H1 (cell line): Measurements from ENCODE around the gene LRP8. TPM values are rescaled to one million over a fixed set of nuclear protein-coding genes. Genes with fewer than 3 reads are reported as not detected.
A peak's percentile ranks its signal among the peaks of the same experiment; 100 is the strongest.

Source experiments
- CTCF ChIA-PET: fragments of 300-600 bp; sonication (Branson Sonifier 250); formaldehyde crosslinking; loops from one replicate; lab custom pipeline; 2021; ENCODE audit not compliant: partially characterized antibody; lab: Charles Lee
- POLR2A ChIA-PET: fragments of 300-600 bp; sonication (Branson Sonifier 250); formaldehyde crosslinking; loops from one replicate; lab custom pipeline; 2021; ENCODE audit warnings: inconsistent platforms; ENCODE audit not compliant: partially characterized antibody; lab: Charles Lee
- DNase-seq, 2 experiments: peaks; one replicate each; pipeline versions ENCODE4 v3.0.0 to v3.0.0-alpha.2; 2010 to 2022; ENCODE audit warnings: low spot score in 2 of 2, low read depth in 1 of 2, mixed read lengths in 1 of 2
- FAIRE-seq: peaks from 2 replicates; lab custom pipeline; 2011; peaks lifted over from hg19 to GRCh38; lab: Jason Lieb, UNC
- H2AFZ ChIP-seq: 2 replicates; pipeline ENCODE4 v1.8.1; 2012; ENCODE audit warnings: low read length, inconsistent platforms
- H2AK5ac ChIP-seq: 2 replicates; pipeline ENCODE4 v1.6.1; 2013; ENCODE audit warnings: low read depth, low read length
- H2BK120ac ChIP-seq: replicated peaks from 2 replicates; pipeline ENCODE3; 2013; ENCODE audit warnings: low read depth, low read length, inconsistent platforms
- H2BK12ac ChIP-seq: 2 replicates; pipeline ENCODE4 v1.6.1; 2013; ENCODE audit warnings: low read depth, low read length
- H2BK15ac ChIP-seq: 2 replicates; pipeline ENCODE4 v1.6.1; 2013; ENCODE audit warnings: low read length
- H2BK20ac ChIP-seq: 2 replicates; pipeline ENCODE4 v1.6.1; 2013; ENCODE audit warnings: low read length
- H2BK5ac ChIP-seq: 2 replicates; pipeline ENCODE4 v1.6.1; 2013; ENCODE audit warnings: low read depth, low read length
- H3K14ac ChIP-seq: 2 replicates; pipeline ENCODE4 v1.6.1; 2013; ENCODE audit warnings: inconsistent platforms; ENCODE audit not compliant: insufficient read length
- H3K18ac ChIP-seq: 2 replicates; pipeline ENCODE4 v1.6.1; 2013; ENCODE audit warnings: low read length; ENCODE audit errors: extremely low read depth
- H3K23ac ChIP-seq: 2 replicates; pipeline ENCODE4 v1.6.1; 2013; ENCODE audit warnings: inconsistent platforms; ENCODE audit not compliant: insufficient read length
- H3K23me2 ChIP-seq: 2 replicates; pipeline ENCODE4 v1.6.1; 2013; ENCODE audit warnings: low read depth, low read length
- H3K27ac ChIP-seq: 2 replicates; pipeline ENCODE4 v1.6.1; 2011; ENCODE audit warnings: low read depth, low read length, inconsistent platforms
- H3K27me3 ChIP-seq, 4 experiments: replicated peaks in 1 of 4; 1 replicate in 1 of 4; 2 replicates in 3 of 4; pipeline versions ENCODE4 v1.6.1 to v1.8.1; 2011 to 2013; ENCODE audit warnings: low read length in 3 of 4, mild to moderate bottlenecking in 3 of 4, inconsistent platforms in 2 of 4, mixed read lengths in 2 of 4, moderate library complexity in 1 of 4; ENCODE audit not compliant: control insufficient read depth in 3 of 4, insufficient read depth in 3 of 4; ENCODE audit errors: extremely low read depth in 1 of 4
- H3K36me3 ChIP-seq, 4 experiments: 2 replicates each; pipeline versions ENCODE4 v1.6.1 to v1.8.1; 2011 to 2013; ENCODE audit warnings: mild to moderate bottlenecking in 4 of 4, low read length in 3 of 4, moderate library complexity in 2 of 4, control low read depth in 1 of 4, inconsistent platforms in 1 of 4; ENCODE audit not compliant: insufficient read depth in 4 of 4, control insufficient read depth in 2 of 4
- H3K4ac ChIP-seq: replicated peaks from 2 replicates; pipeline ENCODE3; 2013; ENCODE audit warnings: low read length, low read depth, mixed read lengths, inconsistent platforms; ENCODE audit not compliant: insufficient read length
- H3K4me1 ChIP-seq, 4 experiments: replicated peaks in 1 of 4; 1 replicate in 1 of 4; 2 replicates in 3 of 4; pipeline versions ENCODE4 v1.6.1 to v1.8.1; 2011 to 2013; ENCODE audit warnings: low read length in 3 of 4, inconsistent platforms in 2 of 4, mixed read lengths in 1 of 4; ENCODE audit not compliant: insufficient read depth in 4 of 4, control insufficient read depth in 3 of 4
- H3K4me2 ChIP-seq, 2 experiments: 2 replicates each; pipeline versions ENCODE4 v1.6.1 to v1.8.1; 2011 to 2013; ENCODE audit warnings: low read depth in 2 of 2, low read length in 2 of 2, control low read depth in 1 of 2, inconsistent platforms in 1 of 2, mild to moderate bottlenecking in 1 of 2; ENCODE audit not compliant: insufficient read depth in 1 of 2
- H3K4me3 ChIP-seq, 4 experiments: fragments of 200-600, 300-600 bp in 1 of 4; sonication (generic), shearing (Covaris generic), sonication (Bioruptor Twin) in 1 of 4; 2 replicates each; pipeline versions ENCODE4 v1.5.1 to v1.8.1; 2011 to 2016; ENCODE audit warnings: low read length in 4 of 4, low read depth in 3 of 4, control low read depth in 2 of 4, inconsistent platforms in 2 of 4, mild to moderate bottlenecking in 2 of 4, mixed read lengths in 1 of 4, moderate library complexity in 1 of 4; ENCODE audit not compliant: insufficient read depth in 2 of 4; ENCODE audit errors: extremely low read depth in 1 of 4
- H3K56ac ChIP-seq: replicated peaks from 2 replicates; pipeline ENCODE3; 2013; ENCODE audit warnings: low read depth, mild to moderate bottlenecking, mixed read lengths, low read length, inconsistent platforms; ENCODE audit not compliant: insufficient read length
- H3K79me1 ChIP-seq: 2 replicates; pipeline ENCODE4 v1.6.1; 2013; ENCODE audit warnings: low read depth, low read length, control low read depth
- H3K79me2 ChIP-seq, 2 experiments: 2 replicates each; pipeline versions ENCODE4 v1.6.1 to v1.8.1; 2012 to 2013; ENCODE audit warnings: low read length in 2 of 2, mild to moderate bottlenecking in 2 of 2, inconsistent platforms in 1 of 2; ENCODE audit not compliant: insufficient read depth in 2 of 2, control insufficient read depth in 1 of 2
- H3K9ac ChIP-seq, 4 experiments: replicated peaks in 1 of 4; 1 replicate in 1 of 4; 2 replicates in 3 of 4; pipeline versions ENCODE4 v1.6.1 to v1.8.1; 2011 to 2013; ENCODE audit warnings: low read depth in 3 of 4, low read length in 3 of 4, control low read depth in 2 of 4, mild to moderate bottlenecking in 2 of 4, moderate library complexity in 2 of 4, inconsistent platforms in 1 of 4; ENCODE audit errors: extremely low read depth in 1 of 4
- H3K9me3 ChIP-seq, 2 experiments: 2 replicates each; pipeline versions ENCODE4 v1.6.1 to v1.8.1; 2012 to 2013; ENCODE audit warnings: mild to moderate bottlenecking in 2 of 2, moderate library complexity in 2 of 2, control low read depth in 1 of 2, inconsistent platforms in 1 of 2, low read depth in 1 of 2, low read length in 1 of 2, mixed read lengths in 1 of 2; ENCODE audit not compliant: insufficient read depth in 2 of 2
- H4K20me1 ChIP-seq, 2 experiments: replicated peaks in 1 of 2; 2 replicates each; pipeline versions ENCODE3 to v1.8.1; 2011 to 2013; ENCODE audit warnings: inconsistent platforms in 2 of 2, low read length in 2 of 2, mild to moderate bottlenecking in 1 of 2; ENCODE audit not compliant: insufficient read depth in 2 of 2, control insufficient read depth in 1 of 2
- H4K5ac ChIP-seq: 2 replicates; pipeline ENCODE4 v1.6.1; 2013; ENCODE audit warnings: low read length, low read depth, mixed read lengths, inconsistent platforms; ENCODE audit not compliant: insufficient read length
- H4K8ac ChIP-seq: 2 replicates; pipeline ENCODE4 v1.8.0; 2013; ENCODE audit warnings: mild to moderate bottlenecking, moderate library complexity, low read length, inconsistent platforms; ENCODE audit not compliant: insufficient read depth; ENCODE audit errors: extremely low read depth
- H4K91ac ChIP-seq: replicated peaks from 2 replicates; pipeline ENCODE3; 2013; ENCODE audit warnings: low read length, mixed read lengths, inconsistent platforms; ENCODE audit not compliant: insufficient read length
- CBX5 ChIP-seq: fragments of 300-800, 300-1000 bp; sonication (generic); IDR thresholded peaks from 2 replicates; pipeline ENCODE4 v1.7.1; 2016; ENCODE audit warnings: antibody characterized with exemption, low read length, low read depth
- CHD2 ChIP-seq: IDR thresholded peaks from 2 replicates; pipeline ENCODE4 v1.6.1; 2012; ENCODE audit warnings: low read length, improper control_type of control experiment
- KDM5A ChIP-seq: fragments of 200-600 bp; IDR thresholded peaks from 2 replicates; pipeline ENCODE4 v1.7.1; 2012; ENCODE audit warnings: mild to moderate bottlenecking, low read length, inconsistent platforms, mixed read lengths
- NANOG ChIP-seq: IDR thresholded peaks from 2 replicates; pipeline ENCODE4 v1.6.1; 2011; ENCODE audit warnings: low read length, low read depth, mild to moderate bottlenecking, inconsistent platforms; ENCODE audit not compliant: insufficient read depth, poor library complexity, severe bottlenecking
- SUZ12 ChIP-seq: fragments of 200-600 bp; sonication (generic); IDR thresholded peaks from 2 replicates; pipeline ENCODE4 v1.6.1; 2012; ENCODE audit warnings: mild to moderate bottlenecking, inconsistent platforms, low read length, moderate library complexity, mixed read lengths
- WGBS, 2 experiments: shearing (Covaris generic) in 1 of 2; methylation state at CpG; one replicate each; pipeline versions ENCODE4 v1.1.6 to v1.1.7; 2013 to 2015; ENCODE audit warnings: low lambda C conversion rate in 2 of 2, mixed read lengths in 2 of 2, inconsistent platforms in 1 of 2, low coverage in 1 of 2, missing lambda C conversion rate in 1 of 2; ENCODE audit not compliant: insufficient replicate concordance in 2 of 2, insufficient coverage in 1 of 2, insufficient read length in 1 of 2; ENCODE audit errors: extremely low coverage in 1 of 2, missing lambda C conversion rate in 1 of 2; 5-methylcytosine and 5-hydroxymethylcytosine counted together
- polyA plus RNA-seq, 7 experiments: library from polyadenylated mRNA; depleted of rRNA in 3 of 7; stranded (reverse) in 5 of 7; unstranded in 2 of 7; fragments of >200 nt in 5 of 7; fragments of 200-250 nt in 2 of 7; gene quantifications; 1 replicate in 5 of 7; 2 replicates in 1 of 7; 4 replicates in 1 of 7; pipeline versions ENCODE4 v1.2.1 to v1.2.3, GENCODE V29; 2011 to 2013; ENCODE audit warnings: missing spikeins in 2 of 7, mixed read lengths in 2 of 7
- total RNA-seq: library from RNA; stranded (reverse); fragmentation: NEBNext Ultra II Directional; extraction: Animal tissue kit (Norgen Biotek cat#: 25700); gene quantifications from 2 replicates; pipeline ENCODE4 v1.2.1, GENCODE V29; 2021

The LRP8 gene
- total and polyA plus RNA-seq, 2 of the 8 experiments (the other 6 are each of a cell fraction or from before 2014, with no cell fraction given) = 63.2 to 66.4 TPM

- Histone ChIP-seq H2BK12ac (no peak overlapping the region), H3K79me2 (no peaks in the 10 kb centered on the region), H3K9me3 (no peaks in the 10 kb centered on the region), H3K14ac (no peak overlapping the region), H2BK20ac (no peak overlapping the region), H3K23me2 (no peaks in the 10 kb centered on the region), H3K18ac (no peak overlapping the region), H2BK120ac (no peak overlapping the region), H3K56ac (no peak overlapping the region), H3K23ac (no peak overlapping the region), H2AK5ac (no peak overlapping the region), H2BK5ac (no peak overlapping the region), H3K4me2 (no peak overlapping the region), H4K5ac (no peak overlapping the region), H3K4me3 (no peak overlapping the region), H3K36me3 (peaks cover 11 to 64% (median 44%) of the 10 kb centered on the region in 4 experiments; a peak in 7 of 8 replicates), H3K79me1 (0 out of 2 replicates have a peak, but pooled peaks cover 3% of the 10 kb centered on the region), H3K27ac (no peak overlapping the region), H3K4me1 (no peaks in the 10 kb centered on the region), H3K9ac (no peak overlapping the region), H4K20me1 (peaks cover 4% of the 10 kb centered on the region in 2 experiments), H3K4ac (no peak overlapping the region), H4K91ac (no peak overlapping the region), H4K8ac (peak overlapping the region; percentile 11; the same call in 1 of the 2 replicates), H2AFZ (no peak overlapping the region), H3K27me3 (no peaks in the 10 kb centered on the region), H2BK15ac (no peak overlapping the region)
- POLR2A ChIA-PET = no interaction called here
- WGBS, 2 experiments = 92% methylated on average over 5 of the region's 5 CpGs; no CpG with 5 or more reads in 1 of the 2 experiments
- CTCF ChIA-PET = interaction anchor here (0.7 to 7.0 kb wide), 17 partner anchors 8 to 365 kb away, joined by 3 to 103 read pairs (median 8); no protein-coding TSS in a partner anchor
- DNase-seq (no peak), FAIRE-seq (no peak)
- TF ChIP-seq KDM5A (no peak), CHD2 (no peak), SUZ12 (no peak), NANOG (no peak), CBX5 (no peak)
Measured at GRCh38 chr1:53277326-53277725, 50.5 kb downstream of the LRP8 start.
